ENCODE measurements around the gene CLPTM1L. TPM values are rescaled to one million over a fixed set of nuclear protein-coding genes. Genes with fewer than 3 reads are reported as not detected.

Gene CLPTM1L
- total RNA-seq, 1 donor = 108 TPM

DNA sequence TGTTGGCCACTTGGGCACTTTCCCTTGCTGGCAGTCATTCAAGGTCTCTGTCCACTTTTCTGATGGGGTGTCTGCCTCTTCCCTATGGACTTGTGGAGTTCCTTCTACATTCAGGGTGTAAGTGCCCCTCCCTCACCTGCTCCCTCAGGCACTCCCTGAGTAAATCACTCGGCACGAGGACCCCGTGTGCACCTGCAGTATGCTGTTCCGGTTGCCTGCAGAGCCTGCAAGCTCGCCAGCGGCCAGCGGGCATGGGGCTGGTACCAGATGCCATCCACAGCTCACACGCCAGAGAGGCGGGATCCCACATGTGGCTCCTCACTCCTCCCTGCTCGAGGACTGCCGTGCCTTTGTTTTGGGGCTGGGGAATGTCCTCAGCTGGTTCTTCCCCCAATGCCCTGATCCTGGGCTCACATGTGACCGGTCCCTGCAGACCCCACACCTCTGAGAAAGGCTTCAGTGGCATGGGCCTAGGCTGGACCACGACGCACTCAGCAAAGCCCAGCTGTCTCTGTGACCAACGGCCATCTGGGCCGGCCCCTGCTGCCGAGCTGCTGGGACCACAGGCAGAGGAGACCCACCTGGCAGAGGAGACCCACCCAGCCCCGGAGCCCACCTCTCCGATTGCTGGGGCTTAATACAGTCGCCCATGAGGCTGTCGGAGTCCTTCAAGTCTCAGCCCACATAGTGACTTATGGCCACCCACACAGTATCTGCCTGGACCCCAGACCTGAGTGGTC lies 46.1 kb upstream of the CLPTM1L start:
- no peak for DNase-seq (ENCODE audit: low read depth)
- TF ChIP-seq, protein P1, sequence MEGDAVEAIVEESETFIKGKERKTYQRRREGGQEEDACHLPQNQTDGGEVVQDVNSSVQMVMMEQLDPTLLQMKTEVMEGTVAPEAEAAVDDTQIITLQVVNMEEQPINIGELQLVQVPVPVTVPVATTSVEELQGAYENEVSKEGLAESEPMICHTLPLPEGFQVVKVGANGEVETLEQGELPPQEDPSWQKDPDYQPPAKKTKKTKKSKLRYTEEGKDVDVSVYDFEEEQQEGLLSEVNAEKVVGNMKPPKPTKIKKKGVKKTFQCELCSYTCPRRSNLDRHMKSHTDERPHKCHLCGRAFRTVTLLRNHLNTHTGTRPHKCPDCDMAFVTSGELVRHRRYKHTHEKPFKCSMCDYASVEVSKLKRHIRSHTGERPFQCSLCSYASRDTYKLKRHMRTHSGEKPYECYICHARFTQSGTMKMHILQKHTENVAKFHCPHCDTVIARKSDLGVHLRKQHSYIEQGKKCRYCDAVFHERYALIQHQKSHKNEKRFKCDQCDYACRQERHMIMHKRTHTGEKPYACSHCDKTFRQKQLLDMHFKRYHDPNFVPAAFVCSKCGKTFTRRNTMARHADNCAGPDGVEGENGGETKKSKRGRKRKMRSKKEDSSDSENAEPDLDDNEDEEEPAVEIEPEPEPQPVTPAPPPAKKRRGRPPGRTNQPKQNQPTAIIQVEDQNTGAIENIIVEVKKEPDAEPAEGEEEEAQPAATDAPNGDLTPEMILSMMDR (IDR thresholded peaks at IDR 0.05; ENCODE audit: insufficient read depth, low read length) = no peak
- no peak overlapping the region for H3K4me3 ChIP-seq (ENCODE audit: low read depth, low read length)

- TF ChIP-seq, protein P1 (IDR thresholded peaks at IDR 0.05; ENCODE audit: insufficient read depth, low read length) = no peak
- DNase-seq (ENCODE audit: low read depth) = no peak
- no peak overlapping the region for H3K4me3 ChIP-seq (ENCODE audit: low read depth, low read length)
Observed at GRCh38 chr5:1390333-1390732, 45.4 kb upstream of the CLPTM1L start.

DNA sequence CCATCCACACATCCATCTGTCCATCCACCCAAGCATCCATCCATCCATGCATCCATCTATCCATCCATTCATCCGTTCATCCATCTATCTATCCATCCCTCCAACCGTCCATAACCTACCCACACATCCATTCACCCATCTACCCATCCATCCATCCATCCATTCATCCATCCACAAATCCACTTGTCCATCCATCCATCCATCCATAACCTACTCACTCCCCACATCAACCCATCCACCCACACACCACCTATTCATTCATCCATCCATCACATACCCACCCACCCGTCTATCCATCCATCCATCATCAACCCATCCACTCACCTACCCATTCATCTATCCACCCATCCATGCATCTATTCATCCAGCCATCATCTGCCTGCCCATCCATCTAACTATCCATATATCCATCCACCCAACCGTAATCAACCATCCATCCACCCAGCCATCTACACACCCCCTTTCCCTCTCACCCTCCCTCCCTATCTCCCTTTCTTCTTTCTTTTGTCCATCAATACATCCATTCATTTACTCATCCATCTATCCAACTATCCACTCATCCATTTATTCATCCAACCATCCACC lies 43.6 kb upstream of the CLPTM1L start:
- no peak for DNase-seq (ENCODE audit: low read depth)
- TF ChIP-seq, protein P1 (IDR thresholded peaks at IDR 0.05; ENCODE audit: insufficient read depth, low read length) = no peak
- no peak overlapping the region for H3K4me3 ChIP-seq (ENCODE audit: low read depth, low read length)

- TF ChIP-seq, protein P1 (IDR thresholded peaks at IDR 0.05; ENCODE audit: insufficient read depth, low read length) = no peak
- H3K4me3 ChIP-seq (ENCODE audit: low read depth, low read length) = no peak overlapping the region
- DNase-seq (ENCODE audit: low read depth) = no peak
Observed at GRCh38 chr5:1387876-1388275, 43.0 kb upstream of the CLPTM1L start.

DNA sequence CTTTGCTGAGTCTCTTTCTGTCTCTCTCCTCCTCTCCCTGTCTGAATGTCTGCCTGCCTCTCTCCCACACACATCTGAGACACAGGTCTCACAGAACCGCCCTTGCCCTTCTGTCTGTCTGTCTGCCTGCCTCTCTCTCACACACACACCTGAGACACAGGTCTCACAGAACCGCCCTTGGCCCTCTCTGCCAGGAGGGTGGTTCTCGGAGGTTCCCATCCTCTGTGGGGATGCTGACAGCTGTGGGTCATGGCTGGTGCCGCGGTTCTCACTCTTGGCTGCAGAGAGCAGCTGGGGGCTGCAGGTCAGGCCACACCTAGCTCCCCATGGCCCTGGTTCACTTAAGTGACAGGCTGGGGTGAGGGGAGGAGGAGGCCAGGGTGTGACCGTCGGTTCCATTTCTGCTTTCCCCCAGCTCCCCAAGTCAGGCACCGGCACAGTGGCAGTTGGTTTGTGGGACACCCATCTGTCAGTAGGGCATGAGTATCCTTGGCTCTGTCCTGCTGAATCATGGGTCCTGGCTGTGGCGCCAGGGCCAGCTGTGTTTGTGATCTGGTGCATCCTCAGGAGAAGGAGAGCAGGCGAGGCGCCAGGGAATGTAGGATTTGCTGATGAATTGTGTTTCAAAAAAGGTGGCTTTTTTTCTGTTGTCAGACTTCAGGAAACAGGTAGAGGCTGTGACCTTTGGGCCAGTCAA lies 42.3 kb upstream of the CLPTM1L start:
- TF ChIP-seq, protein P1 (IDR thresholded peaks at IDR 0.05; ENCODE audit: insufficient read depth, low read length) = no peak
- DNase-seq (ENCODE audit: low read depth) = no peak
- H3K4me3 ChIP-seq (ENCODE audit: low read depth, low read length) = no peak overlapping the region

DNA sequence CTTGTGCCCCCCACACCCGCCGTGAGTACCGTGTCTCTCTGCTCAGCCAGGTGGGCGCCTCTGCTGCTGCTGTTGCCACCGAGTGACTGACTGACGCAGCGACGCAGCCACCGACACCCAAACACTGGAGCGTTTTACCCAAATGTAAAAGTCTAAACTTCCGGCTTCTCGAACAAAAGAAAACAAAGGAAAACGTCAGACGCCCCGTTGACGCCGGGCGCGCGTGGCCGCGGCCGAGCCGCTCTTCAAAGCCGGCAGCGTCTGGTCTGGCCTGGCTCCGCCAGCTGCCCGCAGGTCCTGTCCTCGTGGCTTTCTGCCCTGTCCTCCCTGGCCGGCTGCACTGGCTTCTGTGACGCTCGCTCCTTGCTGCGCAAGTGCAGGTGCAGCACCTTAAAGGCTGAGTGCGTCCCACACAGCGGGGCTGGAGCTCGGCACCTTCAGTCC lies 41.4 kb upstream of the CLPTM1L start:
- H3K4me3 ChIP-seq (ENCODE audit: low read depth, low read length) = peak overlapping the region; percentile 65
- TF ChIP-seq, protein P1 (IDR thresholded peaks at IDR 0.05; ENCODE audit: insufficient read depth, low read length) = no peak
- DNase-seq (ENCODE audit: low read depth) = peak; percentile 23
